Fibroblast of skin of scalp (primary cell): ENCODE measurements around the gene SLC29A4.

Experiments
- DNase-seq: peaks from one replicate; pipeline ENCODE4 v3.0.0-alpha.2; 2013

The SLC29A4 gene

DNA sequence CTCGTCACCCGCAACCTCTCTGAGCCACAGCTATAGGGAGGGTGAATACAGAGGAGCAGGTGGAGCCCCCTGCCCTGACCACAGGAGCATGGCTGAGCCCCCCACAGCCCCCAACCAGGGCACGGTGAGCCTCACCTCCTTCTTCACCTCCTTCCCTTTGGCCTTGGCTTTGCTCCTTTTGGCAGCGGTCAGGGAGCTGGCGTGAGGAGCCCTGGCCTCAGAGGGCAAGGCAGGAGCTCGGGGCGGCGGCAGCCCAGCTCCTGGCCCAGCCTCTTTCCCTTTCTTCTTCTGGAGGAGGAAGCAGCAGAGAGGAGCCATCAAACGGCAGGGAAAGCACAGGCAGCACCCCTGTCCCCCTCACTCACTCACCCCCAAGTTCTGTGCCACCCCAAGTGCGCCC, 42.2 kb downstream of the SLC29A4 start:
- DNase-seq, result no peak

DNA sequence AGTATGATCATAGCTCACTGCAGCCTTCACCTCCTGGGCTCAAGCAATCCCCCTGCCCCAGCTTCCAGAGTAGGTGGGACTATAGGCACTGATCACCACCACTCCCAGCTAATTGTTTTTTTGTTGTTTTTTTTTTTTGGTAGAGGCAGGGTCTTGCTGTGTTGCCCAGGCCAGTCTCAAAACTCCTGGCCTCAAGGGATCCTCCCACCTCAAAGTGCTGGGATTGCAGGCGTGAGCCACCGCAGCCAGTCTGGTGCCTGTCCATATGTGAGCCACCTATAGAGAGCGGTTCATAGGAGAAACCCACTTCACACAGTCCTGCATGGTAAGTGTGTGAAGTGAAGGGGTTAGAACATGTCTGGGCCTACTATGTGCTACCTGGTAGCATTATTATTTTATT, 47.5 kb downstream of the SLC29A4 start:
- no peak for DNase-seq

DNA sequence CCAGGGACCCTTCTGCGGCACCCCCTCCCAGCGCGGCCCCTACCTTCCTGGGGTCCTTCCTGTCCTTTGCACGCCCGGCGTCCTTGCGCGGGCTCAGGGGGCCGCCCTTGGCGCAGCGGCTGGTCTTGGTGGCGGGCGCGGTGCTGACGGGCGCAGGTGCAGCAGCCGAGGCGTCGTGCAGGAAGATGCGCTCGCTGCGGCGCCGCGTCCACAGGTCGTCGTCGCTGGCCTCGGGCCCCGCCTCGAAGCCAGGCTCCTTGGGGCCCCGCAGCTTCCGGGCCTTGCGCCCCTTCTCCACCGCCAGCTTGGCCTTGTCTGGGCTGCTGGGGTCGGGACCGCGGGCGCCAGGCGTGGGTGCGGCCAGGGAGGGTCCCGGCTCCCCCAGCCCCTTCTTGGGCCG, 49.8 kb downstream of the SLC29A4 start:
- no peak for DNase-seq

DNA sequence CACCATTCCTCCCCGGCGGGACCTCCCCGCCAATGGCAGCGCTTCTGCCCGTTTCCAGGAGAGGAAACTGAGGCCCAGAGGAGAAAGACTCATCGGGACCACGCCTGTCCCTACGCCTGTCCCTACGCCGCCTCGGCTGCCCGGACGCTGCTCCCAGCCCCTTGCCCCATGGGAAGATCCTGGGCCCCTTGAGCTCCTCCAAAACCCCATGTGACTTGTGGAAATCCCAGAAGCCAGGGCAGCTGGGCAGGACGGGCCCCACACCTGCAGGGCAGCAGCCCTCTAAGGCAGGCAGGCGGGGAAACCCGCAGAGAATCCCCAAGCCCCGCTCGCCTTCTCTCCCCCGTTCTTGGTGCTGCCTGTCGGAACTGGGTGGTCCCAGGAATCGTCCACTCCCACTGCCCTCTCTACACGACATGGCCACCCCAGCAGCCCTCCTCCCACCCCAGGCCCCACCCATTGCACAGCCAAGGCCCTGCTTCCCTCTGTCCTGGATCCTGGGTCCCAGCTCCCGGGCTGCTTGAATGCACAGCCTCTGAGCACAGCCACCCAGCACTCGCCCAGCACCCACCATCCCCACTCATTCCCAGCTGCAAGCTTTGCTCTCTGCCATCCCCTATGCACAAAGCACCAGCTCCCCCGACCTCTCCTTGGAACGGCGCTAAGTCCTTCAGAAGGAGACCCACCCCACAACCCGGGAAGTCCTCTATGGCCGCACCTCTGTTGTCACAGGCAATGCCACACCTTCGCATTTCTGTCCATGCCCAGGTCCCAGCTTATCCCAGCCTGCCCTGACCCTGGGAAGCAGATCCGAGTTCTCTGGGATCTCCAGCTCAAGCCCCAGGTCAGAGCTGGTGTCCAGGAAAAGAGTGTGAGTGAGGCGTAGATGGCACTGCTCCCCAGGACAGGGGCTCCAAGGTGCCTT, 50.6 kb downstream of the SLC29A4 start:
- DNase-seq, result no peak

DNA sequence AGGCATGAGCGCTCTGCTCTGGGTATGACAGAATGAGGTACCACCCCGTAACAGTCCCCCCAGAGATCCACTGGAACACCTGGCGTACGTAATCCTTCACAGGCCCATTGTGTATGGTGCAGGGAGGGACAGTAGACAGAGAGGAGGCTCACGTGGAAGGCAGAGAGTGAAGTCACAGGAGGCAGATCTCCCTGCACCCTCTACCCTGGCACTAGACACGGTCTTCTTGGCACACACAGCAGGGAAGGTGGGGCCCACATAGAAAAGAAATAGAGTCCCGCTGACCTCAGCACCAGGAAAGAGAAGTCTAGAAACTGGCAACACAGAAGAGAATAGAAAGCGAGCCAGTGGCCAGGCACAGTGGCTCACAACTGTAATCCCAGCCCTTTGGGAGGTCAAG, 51.9 kb downstream of the SLC29A4 start:
- no peak for DNase-seq

DNA sequence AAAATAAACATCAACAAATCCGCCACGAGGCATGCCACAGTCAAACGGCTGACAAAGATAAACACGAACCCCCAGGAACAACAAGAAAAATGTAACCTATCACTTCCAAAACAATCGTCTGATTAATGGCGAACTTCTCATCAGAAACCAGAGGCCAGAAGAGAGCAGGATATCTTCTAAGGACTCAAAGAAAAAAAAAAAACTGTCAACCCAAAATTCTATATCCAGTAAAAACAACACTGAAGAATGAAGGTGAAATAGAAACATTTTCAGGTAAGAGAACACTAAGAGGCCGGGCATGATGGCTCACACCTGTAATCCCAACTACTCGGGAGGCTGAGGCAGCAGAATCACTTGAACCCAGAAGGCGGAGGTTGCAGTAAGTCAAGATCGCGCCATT, 54.3 kb downstream of the SLC29A4 start:
- DNase-seq, result no peak

DNA sequence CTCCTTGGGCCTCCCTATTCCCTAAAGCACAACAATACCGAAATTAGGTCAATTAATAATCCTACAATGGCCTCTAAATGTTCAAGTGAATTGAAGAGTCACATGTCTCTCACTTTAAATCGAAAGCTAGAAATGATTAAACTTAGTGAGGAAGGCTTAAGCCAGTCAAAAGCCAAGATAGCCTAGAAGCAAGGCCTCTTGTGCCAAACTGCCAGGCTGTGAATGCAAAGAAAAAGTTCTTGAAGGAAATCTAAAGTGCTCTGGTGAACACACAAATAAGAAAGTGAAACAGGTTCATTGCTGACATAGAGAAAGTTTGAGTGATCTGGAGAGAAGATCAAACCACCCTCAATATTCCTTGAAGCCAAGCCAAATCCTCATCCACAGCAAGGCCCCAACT, 57.2 kb downstream of the SLC29A4 start:
- no peak for DNase-seq

DNA sequence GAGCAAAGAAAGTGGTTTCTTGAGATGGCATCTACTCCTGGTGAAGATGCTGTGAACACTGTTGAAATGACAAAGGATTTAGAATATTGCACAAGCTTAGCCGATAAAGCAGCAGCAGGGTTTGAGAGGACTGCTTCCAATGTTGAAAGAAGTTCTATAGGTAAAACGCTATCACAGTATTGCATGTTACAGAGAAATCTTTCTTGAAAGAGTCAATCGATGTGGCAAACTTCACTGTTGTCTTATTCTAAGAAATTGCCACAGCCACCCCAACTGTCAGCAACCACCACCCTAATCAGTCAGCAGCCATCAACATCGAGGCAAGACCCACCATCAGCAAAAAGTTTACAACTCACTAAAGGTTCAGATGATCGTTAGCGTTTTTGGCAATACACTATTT, 59.9 kb downstream of the SLC29A4 start:
- DNase-seq, result no peak

DNA sequence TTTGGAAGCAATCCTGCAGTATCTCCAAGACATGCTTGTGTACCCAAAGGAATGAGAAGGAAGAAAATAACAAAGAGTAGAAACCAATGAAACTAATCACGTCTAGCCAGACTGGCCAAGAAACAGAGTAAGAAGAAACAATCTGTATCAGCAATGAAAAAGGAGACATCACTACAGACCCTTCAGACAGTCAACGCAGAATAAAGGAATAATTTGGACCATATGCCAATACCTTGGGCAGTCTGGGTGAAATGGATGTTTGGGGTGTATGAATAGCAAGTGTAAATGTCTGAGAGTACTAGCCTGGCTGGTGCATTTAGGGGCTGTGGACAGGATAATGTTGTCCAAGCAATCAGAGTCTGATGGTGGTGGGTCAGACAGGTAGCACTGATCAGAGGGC, 61.1 kb downstream of the SLC29A4 start:
- no peak for DNase-seq

DNA sequence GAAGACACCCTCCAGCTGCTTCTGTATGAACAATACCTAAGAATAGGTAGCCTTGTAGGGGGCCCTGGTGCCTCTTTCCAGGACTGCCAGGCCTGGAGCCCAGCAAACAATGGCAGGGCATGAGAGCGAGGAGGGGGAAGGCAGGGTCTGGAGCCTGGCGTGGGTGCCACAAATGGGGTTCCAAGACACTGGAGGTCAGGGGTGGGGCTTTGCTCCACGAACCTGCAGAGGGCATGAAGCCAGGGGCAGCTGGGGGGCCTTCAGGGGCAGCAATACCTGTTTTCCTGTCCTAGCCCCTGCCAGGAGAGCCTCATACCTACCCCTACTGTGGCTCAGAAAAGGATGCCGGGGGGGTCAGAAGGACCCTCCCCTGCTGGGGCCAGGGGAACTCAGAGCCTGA, 61.6 kb downstream of the SLC29A4 start:
- no peak for DNase-seq

DNA sequence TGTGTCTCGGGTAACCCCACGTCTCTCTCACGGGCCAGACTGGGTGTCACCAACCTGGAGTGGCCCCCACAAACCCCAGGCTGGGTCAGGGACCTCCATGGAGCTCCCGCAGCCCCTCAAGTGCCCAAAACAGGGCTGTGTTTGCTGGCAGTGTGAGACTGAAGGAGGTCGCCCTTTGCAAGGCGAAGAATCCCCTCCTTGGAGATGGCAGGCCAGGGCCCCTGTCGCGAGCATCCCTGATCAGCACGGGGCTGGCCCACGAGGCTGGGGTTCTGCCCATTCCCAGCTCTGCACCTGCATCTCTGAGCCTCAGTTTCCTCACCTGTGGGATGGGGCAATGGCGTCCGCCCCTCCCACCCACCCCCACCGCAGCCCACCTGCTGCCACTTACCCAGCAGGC, 62.4 kb downstream of the SLC29A4 start:
- no peak for DNase-seq

DNA sequence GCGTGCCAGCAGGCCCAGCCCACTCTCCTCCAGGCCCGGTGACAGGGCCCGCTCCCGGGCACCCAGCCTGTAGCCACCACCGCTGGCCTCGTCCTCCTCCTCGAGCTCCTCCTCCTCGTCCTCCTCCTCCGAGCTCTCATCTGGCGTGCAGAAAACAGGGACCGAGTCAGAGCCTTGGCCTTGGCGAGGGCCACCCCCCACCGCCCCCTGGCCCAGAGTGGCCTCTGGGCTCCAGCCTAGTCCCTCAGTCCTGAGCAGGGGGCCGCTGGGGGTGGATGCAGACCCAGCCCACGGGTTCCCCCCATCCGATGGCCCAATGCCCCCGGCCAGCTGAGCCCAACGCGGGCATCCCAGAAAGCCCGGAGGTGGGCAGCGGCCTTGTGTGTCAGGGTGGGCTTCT, 62.9 kb downstream of the SLC29A4 start:
- DNase-seq, result no peak

DNA sequence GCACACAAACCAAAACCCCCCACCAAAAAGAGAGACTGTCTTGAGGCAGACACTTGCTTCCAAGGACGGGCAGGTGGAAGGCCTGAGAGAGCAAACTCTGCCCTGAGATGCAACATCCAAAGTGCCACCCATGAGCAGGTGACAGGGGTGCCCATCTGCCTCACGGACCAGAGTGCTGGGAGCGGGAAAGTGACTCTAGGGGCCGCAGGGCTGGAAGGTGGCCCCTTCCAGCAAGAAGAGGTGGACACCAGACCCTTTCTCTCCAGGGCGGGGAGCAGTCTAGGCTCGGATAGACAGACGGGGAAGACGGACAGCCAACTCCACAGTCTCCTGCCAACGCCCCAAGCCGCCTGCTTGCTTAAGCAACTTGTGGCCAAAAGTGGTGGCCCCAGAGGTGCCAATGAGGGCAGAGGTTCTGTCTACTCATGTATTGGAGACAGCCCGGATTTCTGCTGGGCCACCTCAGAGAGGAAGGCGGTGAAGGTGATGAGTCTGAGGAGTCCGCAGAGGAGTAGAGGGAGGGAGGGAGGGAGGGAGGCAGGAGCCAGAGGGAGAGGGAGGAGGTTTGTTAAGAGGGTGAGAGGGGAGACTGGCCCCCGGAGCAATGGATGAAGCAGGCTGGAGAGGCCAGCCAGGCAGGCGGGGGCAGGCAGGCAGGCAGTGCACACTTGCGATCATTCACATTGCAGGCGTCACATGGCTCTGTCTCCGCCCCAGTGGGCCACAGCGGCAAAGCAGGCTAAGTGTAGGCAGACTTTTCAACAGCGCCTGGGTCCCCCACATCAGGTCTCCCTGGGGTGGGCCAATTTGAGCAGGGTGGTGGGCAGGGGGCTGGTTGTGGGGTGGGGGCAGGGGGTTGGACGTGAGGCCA, 65.6 kb downstream of the SLC29A4 start:
- DNase-seq, result no peak

DNA sequence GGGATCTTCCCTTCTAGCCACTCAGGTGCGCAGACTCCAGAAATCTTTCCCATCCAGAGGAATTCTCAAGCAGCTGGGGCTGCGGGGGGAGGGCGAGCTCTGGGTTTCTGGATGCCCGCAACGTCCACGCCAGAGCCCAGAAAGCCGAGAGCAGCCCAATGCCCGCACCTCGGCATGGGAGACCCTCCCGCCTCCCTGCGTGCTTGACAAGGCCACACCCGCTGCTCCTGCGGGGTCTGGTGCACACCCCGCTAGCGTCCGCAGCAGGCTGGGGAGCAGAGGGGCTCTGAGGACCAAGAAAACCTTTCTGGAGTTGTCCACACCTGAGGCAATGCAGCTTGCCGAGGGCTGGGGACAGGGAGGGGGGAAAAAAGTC, 66.2 kb downstream of the SLC29A4 start:
- DNase-seq, result no peak

DNA sequence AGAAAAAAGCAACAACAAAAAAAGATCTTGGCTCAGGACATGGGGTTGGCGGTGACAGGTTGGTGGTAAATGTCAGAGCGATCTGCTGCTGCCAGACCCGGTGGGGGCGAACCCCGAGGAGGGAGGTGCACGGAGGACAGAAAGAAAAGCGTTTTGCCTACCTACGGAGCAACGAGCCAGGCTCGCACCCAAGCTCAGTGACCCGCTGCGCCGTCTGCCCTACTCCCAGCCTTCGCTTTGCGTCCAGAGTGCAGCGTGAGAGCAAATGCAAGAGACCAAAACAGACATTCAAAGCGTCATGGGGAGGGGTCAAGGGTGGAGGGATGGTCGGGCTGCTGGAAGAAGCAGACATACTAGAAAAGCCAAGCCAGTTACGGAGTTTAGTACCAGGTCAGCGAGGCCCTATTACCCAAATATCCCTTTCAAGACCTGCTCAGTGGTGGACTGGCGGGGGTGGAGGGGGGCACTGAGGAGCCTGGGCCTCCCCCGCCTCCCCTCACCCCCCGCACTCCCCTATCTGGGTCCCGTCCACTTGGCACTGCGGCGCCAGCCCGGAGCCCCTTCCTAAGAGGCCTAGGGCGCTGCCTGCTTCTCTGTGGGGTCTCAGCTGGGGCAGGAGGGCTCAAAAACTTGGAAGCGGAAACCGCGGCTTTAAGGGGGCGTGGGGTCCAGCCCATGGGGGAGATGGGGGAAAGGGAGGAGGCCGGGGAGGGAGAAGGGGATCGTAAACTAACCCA, 66.9 kb downstream of the SLC29A4 start:
- no peak for DNase-seq

DNA sequence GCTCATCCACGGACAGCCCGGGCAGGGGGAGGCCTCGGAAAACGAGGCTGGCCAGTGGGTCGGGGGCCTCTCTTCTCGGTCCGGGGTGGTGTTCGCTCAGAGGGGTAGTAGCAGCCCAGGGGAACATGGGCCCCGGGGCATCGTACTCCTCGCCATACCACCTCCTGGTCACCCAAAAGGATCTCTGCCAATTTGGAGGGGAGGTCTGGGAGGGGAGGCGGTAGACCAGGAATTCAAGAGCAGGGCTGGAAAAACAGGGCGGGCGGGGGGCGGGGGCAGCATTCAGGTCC, 67.4 kb downstream of the SLC29A4 start:
- DNase-seq, result no peak

DNA sequence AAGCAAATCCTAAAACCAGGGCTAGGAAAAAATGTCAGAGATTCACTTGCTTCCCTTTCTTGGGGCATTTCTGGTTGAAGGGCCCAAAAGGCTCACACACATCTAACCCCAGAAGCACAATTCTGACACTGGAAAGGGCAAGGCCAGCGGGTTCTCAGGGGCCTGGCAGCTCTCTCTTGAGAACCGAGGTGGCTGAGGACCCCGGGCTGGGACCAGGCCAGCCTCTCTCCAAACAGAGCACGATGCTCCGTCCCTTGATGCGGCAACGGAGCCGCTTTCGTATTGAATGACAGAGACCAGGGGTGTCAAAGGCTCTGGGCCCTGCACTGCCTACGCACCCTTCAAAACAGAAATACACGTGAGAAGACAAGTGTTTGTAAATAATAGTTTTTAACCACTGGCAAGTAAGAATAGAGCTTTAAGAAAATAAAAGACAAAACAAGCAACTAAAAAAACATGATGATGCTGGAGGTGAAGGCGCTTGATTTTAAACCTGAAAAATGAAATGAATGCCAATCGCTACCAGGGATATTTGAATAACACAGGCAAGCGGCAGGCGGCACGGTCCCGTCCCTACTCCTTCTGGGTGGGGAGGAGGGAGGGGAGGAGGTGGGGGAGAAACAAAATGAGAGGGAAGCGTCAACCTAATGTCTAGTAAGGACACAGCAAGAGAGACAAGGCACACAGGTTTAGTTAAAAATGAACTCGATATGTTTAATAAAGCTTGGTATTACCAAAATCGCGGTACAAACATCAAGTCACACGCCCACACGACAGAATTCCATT, 68.0 kb downstream of the SLC29A4 start:
- no peak for DNase-seq

DNA sequence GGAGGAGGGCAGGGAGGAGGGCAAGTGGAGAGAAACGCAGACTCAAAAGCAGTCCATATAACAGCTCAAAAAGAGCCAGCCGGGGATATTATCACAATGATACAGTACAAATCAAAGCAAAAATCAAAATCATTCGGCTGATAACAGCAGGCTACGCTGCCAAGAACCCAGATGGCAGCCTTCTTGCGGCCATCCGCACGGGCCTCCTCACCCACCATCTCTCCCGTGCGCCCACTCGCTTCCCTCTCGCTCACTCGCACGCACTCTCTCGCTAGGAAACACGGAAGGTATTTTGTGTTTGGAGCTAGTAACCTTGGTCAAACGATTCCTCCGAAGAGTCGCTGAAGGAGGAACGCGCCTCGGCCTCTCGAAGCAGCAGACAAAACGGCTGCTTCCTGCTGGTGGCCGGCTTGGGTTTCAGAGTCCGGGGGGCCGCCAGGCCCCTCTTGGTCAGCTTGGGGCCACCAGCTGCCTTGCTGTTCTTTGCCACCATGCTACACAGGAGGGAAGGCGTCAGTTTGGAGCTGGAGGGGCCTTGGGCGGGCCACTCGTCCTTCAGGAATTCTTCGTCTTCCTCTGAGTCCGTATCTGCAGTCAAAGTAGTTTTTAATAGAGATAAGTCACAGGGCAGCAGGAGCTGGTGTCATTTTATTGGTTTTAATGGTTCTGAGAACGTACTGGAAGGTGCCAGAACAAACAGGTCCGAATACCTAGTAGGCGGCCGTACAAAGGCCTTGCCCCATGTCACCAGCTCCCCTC, 68.9 kb downstream of the SLC29A4 start:
- DNase-seq, result no peak

DNA sequence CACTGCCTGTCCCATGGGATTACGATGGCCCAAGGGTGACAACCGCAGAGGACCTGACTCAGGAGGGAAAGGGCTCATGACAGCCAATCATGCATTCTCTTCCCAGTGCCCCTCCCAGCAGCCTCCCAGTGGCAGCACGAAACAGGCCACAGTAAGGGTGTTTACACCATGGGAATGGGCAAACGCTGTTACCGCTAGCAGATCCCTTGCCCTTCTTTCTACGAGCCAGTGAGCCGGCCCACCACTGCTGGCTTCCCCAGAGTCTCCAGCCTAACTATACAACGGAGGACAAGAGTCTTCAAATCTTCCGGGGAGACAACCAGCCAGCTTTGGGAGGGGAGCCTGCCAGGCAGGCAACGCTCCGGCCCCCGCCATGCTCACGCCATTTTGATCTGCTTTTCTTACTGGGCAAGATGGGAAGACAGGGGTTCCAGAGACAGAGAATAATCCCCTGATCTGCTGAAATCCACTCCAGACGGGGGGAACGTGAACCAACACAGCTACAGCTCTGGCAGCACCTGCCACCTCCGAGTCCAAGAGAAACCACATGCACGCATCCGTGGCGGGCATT, 69.8 kb downstream of the SLC29A4 start:
- no peak for DNase-seq

DNA sequence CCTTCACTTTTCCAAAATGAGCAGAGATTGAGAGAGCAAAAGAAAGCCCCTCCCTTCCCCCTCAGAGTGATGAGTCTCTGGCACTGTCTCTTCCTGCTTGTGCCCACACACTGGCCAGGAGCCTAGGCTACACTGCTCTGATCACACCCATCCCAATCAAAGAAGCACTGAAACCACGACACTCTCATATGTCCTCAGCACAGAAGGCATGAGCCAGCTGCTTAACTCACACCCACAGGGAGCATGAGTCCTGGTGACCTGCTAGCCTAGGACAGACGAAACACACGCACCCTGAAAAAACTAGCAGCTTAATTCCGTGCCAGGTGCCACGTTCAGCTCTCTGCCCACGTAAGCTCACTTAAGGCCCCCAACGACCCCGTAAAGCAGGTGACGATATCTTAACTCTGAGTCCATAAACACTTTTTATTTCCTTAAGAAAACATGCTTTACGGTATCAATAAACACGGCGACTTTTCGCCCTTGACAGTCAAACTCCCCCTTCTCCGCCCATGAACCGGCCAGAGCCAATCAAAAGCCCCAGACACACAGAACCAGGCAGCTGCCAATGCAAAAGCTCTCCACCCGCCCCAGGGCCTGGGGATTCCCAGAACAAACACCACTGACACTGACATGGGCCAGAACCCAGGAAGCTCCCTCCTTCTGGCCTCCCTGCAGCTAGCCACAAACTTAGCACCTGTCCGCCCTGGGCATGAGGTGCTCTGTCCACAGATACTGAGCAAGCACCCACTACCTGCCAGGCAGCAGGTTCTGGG, 71.9 kb downstream of the SLC29A4 start:
- no peak for DNase-seq
